Liver (tissue), 3 donors: ENCODE data around the gene EXOC6B.

Experiments
- CTCF ChIP-seq: fragments of 150-350 bp; IDR thresholded peaks from 2 replicates; pipeline ENCODE4 v1.5.1; 2017; ENCODE audit warnings: improper control_type of control experiment, low read depth, low read length; ENCODE audit not compliant: missing input control
- FOXA1 ChIP-seq: IDR thresholded peaks from 2 replicates; pipeline ENCODE4 v1.6.1; 2016; ENCODE audit warnings: antibody characterized with exemption
- JUND ChIP-seq, 2 donors: IDR thresholded peaks; 2 replicates each; pipeline ENCODE4 v1.6.1; 2016; ENCODE audit warnings: antibody characterized with exemption in 2 of 2
- MAX ChIP-seq: IDR thresholded peaks from 2 replicates; pipeline ENCODE4 v1.6.1; 2016; ENCODE audit warnings: antibody characterized with exemption
- RAD21 ChIP-seq, 2 donors: IDR thresholded peaks; 2 replicates each; pipeline ENCODE4 v1.6.1; 2016; ENCODE audit warnings: antibody characterized with exemption in 2 of 2, mild to moderate bottlenecking in 2 of 2
- REST ChIP-seq: IDR thresholded peaks from 2 replicates; pipeline ENCODE4 v1.6.1; 2016; ENCODE audit warnings: antibody characterized with exemption, mild to moderate bottlenecking
- RXRA ChIP-seq, 2 donors: IDR thresholded peaks; 2 replicates each; pipeline ENCODE4 v1.6.1; 2017 to 2018; ENCODE audit warnings: antibody characterized with exemption in 2 of 2, mild to moderate bottlenecking in 1 of 2
- SP1 ChIP-seq: IDR thresholded peaks from 2 replicates; pipeline ENCODE4 v1.6.1; 2018; ENCODE audit warnings: antibody characterized with exemption, mild to moderate bottlenecking
- ZBTB33 ChIP-seq: IDR thresholded peaks from 2 replicates; pipeline ENCODE4 v1.6.1; 2016; ENCODE audit warnings: antibody characterized with exemption
- donor health status: healthy.
- donor health status: healthy.

GRCh38 chr2:72212486-72212855, 613.4 kb downstream of the EXOC6B start:
- TF ChIP-seq CTCF (no peak), FOXA1 (no peak), MAX (no peak), REST (no peak), RXRA (IDR thresholded peaks at IDR 0.05) (no peak), SP1 (no peak), JUND (IDR thresholded peaks at IDR 0.05) (no peak), RAD21 (IDR thresholded peaks at IDR 0.05) (no peak), ZBTB33 (no peak)
